HS-27A (cell line): ENCODE data around the gene TCF12.
"Not testable (repeated sequence)": the region's sequence is repeated elsewhere in the genome, so short reads cannot be mapped to it uniquely, and the experiment has no call there.

ENCODE experiments used
- DNase-seq: peaks from one replicate; pipeline ENCODE4 v3.0.0-alpha.2; 2012; ENCODE audit warnings: low read depth, missing footprints

The TCF12 gene

DNA sequence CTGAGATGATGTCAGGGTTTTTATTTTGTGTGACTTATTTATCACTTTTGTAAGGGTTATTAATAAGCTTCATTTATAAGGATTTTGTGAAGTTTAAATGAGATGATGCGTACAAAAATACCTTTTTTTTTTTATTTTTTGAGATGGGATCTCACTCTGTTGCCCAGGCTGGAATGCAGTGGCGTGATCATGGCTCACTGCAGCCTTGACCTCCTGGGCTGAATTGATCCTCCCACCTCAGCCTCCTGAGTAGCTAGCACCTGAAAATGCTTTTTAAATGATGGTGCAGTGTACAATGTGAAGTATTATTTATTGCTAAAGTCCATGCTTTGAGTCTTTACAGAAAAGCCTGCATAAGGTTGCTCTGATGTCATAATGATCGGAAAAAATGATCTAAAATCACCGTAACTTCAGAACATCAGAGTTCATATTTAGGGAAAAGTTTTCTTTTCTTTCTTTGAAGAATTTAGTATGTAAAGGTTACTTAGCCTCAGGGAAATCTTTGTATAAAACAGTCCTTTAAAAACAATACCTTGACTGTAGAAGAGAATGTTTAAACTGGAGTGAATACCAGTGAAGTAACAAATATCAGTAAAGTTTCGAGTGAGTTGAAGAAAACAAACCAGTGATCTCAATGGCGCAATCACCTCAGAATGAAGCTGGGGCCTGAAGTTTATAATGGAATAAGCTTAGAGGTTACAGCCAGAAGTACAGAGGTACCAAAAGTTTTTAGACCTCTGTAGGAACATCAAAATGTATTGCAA lies 29.7 kb downstream of the TCF12 start:
- no peak for DNase-seq

DNA sequence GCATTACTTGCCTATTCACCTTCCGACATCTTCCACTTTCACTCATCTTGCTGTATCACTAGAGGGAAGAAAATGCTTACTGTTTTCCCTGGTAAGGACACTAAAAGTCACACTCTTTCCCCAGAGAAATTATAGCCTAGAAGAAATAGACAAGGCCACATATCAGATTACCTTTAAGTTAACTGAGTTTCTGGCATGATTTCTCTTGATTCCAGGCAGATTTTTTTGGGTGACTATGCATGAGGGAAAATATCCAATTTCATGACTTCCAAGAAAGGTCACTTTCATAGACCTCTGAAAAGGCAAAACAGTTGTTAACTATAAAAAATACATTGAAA lies 30.3 kb downstream of the TCF12 start:
- DNase-seq = no peak

DNA sequence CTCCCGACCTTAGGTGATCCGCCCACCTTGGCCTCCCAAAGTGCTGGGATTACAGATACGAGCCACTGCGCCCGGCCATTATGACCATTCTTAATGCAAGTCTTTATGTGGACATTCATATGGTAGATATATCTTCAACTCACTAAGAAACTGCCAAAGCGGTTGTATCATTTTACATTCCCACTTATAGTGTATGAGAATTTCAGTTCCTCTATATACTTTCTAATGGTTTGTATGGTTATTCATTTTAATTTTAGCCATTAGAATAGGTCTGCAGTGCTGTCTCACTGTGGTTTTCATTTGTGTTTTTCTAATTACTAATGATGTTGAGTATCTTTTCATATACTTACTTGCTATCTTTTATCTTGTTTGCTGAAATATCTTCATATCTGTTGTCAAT lies 32.5 kb downstream of the TCF12 start:
- DNase-seq = no peak

DNA sequence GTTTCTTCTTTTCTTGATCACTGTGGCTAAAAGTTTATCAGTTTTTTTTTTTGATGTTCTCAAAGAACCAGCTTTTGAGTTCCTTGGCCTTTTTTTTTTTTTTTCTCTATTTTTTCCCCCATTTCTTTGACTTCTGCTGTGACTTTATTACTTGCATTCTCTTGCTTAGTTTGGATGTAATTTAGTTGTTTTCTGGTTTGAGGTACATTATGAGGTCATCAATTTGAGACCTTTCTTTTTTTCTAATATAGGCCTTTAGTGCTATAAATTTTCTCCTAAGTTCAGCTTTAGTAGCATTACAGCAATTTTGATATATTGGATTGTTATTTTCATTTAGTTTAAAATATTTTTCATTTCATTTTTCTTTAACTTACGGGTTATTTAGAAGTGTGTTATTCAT lies 35.3 kb downstream of the TCF12 start:
- no peak for DNase-seq

DNA sequence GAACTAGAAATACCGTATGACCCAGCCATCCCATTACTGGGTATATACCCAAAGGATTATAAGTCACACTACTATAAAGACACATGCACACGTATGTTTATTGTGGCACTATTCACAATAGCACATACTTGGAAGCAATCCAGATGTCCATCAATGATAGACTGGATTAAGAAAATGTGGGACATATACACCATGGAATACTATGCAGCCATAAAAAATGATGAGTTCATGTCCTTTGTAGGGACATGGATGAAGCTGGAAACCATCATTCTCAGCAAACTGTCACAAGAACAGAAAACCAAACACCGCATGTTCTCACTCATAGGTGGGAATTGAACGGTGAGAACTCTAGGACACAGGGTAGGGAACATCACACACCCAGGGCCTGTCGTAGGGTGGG lies 36.6 kb downstream of the TCF12 start:
- not testable (repeated sequence) for DNase-seq

DNA sequence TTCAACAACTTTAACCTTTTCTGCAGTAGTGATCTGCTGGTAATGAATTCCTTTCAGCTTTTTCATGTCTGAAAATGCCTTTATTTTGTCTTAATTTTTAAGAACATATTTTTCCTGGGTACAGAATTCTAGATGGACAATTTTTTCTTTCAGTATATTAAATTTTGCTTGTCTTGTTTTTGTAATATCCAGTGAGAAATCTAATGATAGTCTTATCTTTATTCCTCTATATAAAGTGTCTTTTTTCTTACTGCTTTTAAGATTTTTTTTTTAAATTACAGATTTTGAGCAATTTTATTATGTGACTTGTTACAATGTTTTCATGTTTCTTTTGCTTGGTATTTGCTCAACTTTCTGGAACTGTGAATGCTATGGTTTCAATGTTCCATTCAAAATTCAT lies 38.1 kb downstream of the TCF12 start:
- DNase-seq = no peak

DNA sequence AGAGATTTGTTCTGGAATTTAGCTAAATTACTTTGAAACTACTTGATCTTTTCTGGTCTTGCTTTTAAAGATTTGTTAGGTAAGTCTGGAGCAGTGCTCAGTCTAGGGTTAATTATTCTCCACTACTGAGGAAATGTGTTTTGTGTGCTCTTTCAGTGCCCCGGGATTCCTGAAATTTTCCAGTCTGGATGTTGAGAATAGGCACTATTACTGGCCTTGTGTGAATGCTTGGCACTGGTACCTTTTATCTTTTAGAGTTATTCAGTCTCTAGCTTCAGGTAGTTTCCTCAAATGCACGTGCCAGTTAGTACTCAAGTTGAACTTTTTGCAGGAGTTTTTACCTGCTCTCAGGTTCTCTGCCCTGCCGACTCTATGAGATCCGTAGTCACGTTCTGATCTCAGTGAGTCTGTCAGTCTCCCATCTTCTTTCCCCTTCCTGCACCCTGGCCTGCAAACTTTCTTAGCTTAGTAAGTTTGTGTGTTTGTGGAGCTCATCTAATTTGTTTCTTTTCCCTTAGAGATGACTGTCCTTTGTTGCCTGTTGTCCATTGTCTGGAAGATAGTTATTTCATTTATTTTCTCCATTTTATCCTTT lies 39.5 kb downstream of the TCF12 start:
- DNase-seq = no peak

DNA sequence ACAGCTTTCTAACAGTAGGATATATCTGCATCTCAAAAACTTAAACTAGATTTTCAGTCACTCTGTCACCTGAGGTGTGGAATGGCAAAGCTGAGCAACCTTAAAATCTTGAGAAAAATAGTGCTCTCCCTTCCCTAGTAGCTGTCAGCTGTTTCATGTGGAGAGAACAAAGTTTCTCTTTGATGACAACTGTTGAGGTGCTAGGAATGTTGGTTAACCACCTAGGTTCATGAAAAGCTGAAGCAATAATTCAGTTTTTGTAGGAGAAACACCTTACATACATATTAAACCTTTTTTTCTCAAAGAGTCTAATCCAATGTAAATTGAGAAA lies 40.8 kb downstream of the TCF12 start:
- DNase-seq = no peak

DNA sequence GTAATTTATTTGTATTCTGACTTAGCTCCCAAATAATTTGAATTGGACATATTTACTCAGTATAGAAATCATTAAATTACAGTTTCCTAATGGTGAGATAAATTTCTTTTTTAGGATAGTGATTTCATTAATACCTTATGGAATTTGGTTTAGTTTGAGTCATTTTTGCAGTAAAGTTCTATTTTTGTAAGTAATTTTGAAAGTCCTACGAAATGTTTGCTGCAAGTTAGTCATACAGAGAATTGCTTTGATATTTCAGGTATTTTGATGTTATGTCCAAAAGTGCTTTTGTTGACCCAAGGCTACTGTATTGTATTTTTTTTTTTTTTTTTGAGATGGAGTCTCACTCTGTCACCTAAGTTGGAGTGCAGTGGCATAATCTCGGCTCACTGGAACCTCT lies 41.7 kb downstream of the TCF12 start:
- no peak for DNase-seq

DNA sequence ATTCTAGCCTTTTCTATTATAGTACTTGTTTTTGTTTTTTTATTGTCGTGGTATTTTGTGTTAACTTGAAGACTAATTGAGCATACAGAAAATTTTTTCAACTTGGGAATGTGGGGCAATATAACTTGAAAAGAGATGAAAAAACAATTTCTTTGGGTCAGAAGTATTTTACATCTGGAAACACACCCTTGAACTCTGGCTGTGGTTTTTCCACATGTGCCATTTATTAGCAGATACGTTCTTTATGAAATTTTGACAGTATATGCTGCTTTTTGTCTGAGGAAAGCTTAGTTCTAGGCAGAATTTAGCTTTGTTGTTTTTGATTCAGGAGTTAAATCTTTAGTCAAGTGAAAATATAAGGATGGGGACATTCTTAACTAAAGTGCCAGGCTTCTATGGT lies 44.7 kb downstream of the TCF12 start:
- no peak for DNase-seq

DNA sequence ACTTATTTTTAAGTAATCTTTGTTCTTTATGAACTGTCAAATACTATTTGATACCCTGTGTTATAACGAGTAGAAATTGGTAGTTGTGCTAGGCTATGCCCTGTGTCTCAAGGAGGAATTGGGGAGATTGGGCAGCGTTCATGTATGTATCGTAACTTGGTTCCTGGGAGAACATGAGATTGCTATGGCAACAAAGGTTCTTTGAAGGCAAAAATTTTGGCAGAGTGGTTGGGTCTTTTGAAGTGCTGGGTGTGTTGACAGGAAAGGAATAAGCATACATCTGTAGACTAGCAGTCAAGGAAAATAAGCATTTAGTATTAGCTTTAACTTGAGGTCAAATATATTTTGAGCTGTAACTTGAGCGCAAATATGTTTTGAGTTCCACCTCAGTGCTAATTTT lies 45.3 kb downstream of the TCF12 start:
- no peak for DNase-seq

DNA sequence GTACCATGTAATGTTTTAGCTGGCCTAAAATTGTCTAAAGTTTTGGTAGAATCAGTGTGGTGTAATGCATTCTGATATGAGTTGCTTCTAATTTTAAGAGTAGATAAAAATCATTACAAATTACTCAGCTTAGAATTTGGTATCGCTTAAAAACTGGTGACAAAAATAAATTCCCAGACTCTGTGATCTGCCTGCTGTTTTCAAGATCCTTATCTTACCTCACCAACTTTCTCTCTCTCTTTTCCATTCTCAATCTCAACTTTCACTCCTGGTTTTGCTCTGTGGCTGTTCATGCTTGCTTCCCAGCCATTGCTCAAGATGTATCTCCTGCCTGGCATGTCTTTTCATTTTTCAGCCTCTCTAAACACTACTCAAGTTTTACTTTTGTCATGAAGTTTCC lies 45.7 kb downstream of the TCF12 start:
- DNase-seq = no peak

DNA sequence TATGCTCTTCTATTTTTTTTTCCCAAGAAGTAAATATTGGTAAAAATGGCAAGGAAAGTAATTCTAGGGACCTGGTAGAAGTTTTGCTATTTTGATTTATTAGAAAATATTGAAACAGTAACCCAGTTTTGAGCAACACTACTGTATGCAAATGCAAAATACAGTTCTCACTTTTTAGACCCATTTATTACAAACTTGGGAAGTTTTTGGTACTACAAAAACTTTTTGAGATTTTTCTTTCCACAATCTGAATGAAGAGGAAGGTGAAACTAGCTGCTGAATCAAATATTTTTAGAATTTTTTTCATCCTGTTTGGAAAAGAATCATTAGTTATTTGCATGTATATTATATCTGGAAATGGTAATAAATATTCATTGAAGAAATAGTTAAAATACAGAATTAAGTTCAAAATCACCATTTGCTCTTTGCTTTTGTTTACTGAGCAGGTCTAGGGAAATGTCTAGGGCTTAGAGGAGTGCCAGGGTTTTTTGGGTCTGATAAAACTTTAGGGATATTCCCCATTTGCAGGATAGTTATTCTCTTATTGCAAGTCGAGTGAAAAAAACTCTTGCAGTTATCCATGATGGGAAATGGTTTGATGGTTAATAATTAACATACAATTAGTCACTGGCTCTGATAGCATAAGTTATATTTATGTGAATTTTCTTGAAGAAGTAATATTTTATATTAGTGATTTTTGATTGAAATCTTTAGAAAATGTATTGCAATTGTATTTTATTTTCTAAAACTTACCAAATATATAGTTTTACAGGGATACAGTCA lies 47.0 kb downstream of the TCF12 start:
- no peak for DNase-seq

DNA sequence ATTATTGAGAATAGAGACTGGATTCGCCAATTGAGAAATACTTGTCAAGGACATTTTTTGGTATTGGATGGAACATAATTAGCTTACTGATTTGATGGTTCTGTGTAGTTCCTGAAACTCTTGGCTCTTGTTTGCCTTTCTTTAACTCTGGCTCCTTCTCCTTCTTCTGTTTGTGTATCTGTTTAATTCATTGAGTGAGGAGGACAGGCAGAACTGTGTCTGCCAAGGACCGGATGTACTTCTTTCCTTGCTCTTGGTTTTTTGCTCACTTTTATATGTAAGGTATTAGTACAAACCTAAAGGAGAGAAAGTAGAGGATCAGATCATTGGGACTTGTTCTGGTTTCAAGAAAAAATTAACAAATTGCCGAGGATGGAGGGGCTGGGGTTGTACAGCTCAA lies 48.9 kb downstream of the TCF12 start:
- DNase-seq = no peak

DNA sequence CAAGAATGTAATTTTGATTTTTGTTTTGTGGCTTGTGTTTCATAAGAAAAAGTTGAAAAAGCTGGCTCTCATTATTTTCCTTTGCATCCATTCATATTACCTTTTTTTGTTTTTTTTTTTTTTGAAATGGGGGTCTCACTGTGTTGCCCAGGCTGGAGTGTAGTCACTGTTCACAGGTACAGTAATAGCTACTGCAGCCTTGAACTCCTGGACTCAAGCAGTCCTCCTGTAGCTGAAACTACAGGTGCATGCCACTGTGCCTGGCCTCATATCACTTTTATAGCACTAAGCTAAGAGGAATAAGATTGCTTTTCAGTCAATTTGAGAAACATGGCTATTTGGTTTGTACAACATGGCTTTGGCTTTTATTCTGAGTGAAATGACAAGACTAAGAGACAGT lies 49.8 kb downstream of the TCF12 start:
- DNase-seq = no peak

DNA sequence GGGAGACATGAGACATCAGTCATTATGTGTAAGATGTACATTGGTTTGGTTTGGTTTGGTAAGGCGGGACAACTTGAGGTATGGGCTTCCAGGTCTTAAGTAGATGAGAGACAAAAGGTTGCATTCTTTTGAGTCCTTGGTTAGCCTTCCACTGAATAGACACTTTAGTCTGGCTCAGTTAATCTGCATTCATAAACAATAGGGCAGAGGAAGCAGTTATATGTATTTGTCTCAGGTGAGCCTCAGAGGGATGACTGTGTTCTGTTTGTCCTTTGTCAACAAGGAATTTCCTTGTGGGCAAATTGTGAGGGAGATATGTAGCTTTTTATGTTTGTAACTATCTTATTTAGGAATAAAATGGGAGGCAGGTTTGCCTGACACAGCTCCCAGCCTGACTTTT lies 50.4 kb downstream of the TCF12 start:
- no peak for DNase-seq

DNA sequence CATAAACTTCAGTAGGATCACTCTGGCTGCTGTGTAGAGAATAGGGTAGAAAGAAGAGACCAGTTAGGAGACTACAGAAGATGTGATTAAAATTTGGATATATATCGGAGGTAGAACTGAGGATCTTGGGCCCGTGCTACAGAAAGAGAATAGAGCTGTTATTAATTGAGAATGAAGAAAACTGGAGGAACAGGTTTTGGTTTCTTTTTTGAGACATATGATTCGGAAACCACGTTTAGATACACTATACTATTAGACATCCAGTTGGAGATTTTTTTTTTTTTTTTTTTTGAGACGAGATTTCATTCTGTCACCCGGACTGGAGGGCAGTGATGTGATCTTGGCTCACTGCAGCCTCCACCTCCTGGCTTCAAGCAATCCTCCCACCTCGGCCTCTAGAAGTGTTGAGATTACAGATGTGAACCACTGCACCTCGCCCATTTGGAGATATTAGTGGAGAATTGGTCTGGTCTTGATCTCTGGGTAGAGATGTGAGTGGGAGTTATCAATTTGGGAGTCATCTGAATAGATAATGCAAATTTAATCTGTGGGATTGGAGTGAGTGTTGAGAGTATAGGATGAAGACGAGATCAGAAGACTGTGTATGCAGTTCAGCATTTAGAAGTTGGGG lies 50.9 kb downstream of the TCF12 start:
- DNase-seq = no peak

DNA sequence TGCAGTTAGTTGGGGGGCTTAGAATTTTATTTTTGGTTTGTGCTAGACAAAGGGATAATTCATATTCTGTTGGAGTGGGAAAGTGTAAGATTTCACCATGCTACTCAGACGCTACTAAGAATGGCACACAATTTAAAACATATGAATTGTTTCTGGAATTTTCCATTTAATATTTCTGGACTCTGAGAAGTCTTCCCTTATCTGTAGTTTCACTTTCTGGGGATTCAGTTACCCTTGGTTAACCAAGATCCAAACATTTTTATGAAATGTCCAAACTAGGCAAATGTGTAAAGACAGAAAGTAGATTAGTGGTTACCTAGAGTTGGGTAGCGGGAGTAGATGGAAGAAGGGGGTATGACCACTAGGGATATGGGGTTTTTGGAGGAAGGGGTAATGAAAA lies 53.1 kb downstream of the TCF12 start:
- no peak for DNase-seq

DNA sequence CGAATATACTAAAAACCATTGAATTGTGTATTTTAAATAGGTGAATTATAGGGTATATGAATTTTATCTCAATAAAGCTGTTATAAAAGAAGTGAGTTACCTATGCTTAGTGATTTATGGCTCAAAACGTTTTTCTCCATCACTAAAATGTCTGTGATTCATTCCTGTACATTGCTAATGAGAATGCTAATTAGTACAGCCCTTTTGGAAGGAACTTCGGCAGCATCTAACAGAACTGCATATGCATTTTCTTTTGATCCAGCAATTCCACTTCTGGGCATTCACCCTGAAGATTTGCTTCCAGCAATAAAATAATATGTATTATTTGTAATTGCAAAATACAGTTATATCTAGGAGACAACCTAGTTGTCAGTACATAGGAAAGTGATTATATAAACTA lies 53.6 kb downstream of the TCF12 start:
- DNase-seq = no peak

DNA sequence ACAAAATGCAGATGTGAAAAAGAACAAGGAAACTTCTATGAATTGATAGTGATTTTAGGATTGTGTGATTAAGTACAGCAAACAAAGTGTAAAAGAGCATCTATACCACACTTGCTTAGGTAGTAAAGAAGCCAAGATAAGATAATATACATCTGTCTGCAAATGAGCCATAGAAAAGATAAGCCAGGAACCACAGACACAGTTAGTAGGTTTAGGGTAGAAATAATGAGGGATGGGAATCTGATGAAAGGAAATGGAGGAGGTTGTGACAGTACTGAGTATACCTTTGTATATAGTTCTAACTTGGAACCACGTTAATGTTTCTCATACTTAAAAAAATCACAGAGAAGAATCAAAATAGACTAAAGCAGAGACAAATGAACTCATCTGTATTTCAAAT lies 54.0 kb downstream of the TCF12 start:
- DNase-seq = no peak

DNA sequence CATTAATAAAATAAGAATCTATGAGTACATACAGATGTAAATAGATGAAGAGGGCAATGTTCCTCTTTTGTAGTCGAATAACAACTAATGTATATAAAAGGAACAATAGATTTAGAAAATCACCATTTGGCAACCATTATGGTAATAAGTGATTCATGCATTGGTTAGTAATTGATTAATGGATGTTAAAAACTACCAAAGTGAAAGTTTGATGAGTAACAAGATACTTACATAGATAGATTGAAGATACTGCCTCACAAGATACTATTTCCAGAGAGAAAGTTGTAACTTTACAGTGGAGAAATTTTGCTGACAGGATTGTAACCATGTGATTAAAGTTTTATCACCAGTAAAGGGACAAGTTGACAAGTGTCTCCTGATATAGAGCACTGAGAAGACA lies 55.0 kb downstream of the TCF12 start:
- DNase-seq = no peak

DNA sequence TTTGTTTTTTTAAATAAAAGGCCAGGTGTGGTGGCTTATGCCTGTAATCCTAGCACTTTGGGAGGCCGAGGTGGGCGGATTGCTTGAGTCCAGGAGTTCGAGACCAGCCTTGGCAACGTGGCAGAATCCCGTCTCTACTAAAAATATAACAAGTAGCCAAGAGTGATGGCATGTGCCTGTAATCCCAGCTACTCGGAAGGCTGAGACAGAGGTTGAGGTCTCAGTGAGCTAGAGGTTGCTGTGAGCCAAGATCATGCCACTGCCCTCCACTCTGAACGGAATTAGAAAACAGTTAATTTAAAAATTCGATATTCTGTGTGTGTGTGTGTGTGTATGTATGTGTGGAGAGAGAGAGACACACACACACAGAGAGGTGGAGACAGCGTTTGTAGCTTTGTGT lies 58.8 kb downstream of the TCF12 start:
- no peak for DNase-seq
